Activated T-helper 1 cell treated with Interleukin-2 at 50 U/mL for 16 hours (primary cell): ENCODE data around the gene CEP70.
"Not testable (repeated sequence)": the region's sequence is repeated elsewhere in the genome, so short reads cannot be mapped to it uniquely, and the experiment has no call there.

Experiments used
- DNase-seq: peaks from one replicate; pipeline ENCODE4 v3.0.0-alpha.2; 2020; ENCODE audit warnings: low read depth

CEP70 gene

GRCh38 chr3:138471481-138471880 is 122.6 kb downstream of the CEP70 start:
- no peak for DNase-seq

- DNase-seq = no peak
Measured at GRCh38 chr3:138470687-138471086, 123.4 kb downstream of the CEP70 start.

- DNase-seq = no peak
Measured at GRCh38 chr3:138469874-138470273, 124.2 kb downstream of the CEP70 start.

- DNase-seq = no peak
Measured at GRCh38 chr3:138468886-138469285, 125.2 kb downstream of the CEP70 start.

GRCh38 chr3:138468451-138468850 is 125.6 kb downstream of the CEP70 start:
- no peak for DNase-seq

GRCh38 chr3:138467931-138468330 is 126.1 kb downstream of the CEP70 start:
- DNase-seq = no peak

GRCh38 chr3:138465925-138466324 is 128.1 kb downstream of the CEP70 start:
- DNase-seq = no peak

GRCh38 chr3:138465451-138465850 is 128.6 kb downstream of the CEP70 start:
- no peak for DNase-seq

GRCh38 chr3:138464491-138464860 is 129.6 kb downstream of the CEP70 start:
- DNase-seq = no peak

- DNase-seq = no peak
Measured at GRCh38 chr3:138463724-138464490, 130.2 kb downstream of the CEP70 start.

GRCh38 chr3:138461896-138462295 is 132.2 kb downstream of the CEP70 start:
- no peak for DNase-seq

- no peak for DNase-seq
Measured at GRCh38 chr3:138461246-138461645, 132.8 kb downstream of the CEP70 start.

GRCh38 chr3:138460536-138461205 is 133.4 kb downstream of the CEP70 start:
- no peak for DNase-seq

GRCh38 chr3:138459619-138460535 is 134.2 kb downstream of the CEP70 start:
- DNase-seq = no peak

- DNase-seq = no peak
Measured at GRCh38 chr3:138458774-138459499, 135.1 kb downstream of the CEP70 start.

GRCh38 chr3:138457863-138458735 is 136.0 kb downstream of the CEP70 start:
- no peak for DNase-seq

- no peak for DNase-seq
Measured at GRCh38 chr3:138456961-138457862, 136.8 kb downstream of the CEP70 start.

- DNase-seq = no peak
Measured at GRCh38 chr3:138455801-138456716, 138.0 kb downstream of the CEP70 start.

- not testable (repeated sequence) for DNase-seq
Measured at GRCh38 chr3:138453940-138454339, 140.1 kb downstream of the CEP70 start.
